Smooth muscle cell (in vitro differentiated cells): ENCODE results near the gene RNF31. TPM values are rescaled to one million over a fixed set of nuclear protein-coding genes. Genes with fewer than 3 reads are reported as not detected.

Experiments
- DNase-seq: peaks from one replicate; lab custom pipeline; 2025; ENCODE audit not compliant: unreplicated experiment; lab: John Stamatoyannopoulos, UW
- H2AFZ ChIP-seq: fragments of 200-600 bp; sonication (generic); 2 replicates; pipeline ENCODE4 v1.6.0; 2016; ENCODE audit warnings: antibody characterized with exemption, low read depth, mild to moderate bottlenecking
- H3F3A ChIP-seq: fragments of 200-600 bp; sonication (generic); 2 replicates; pipeline ENCODE4 v1.6.0; 2017; ENCODE audit warnings: antibody characterized with exemption, low read depth
- H3K27ac ChIP-seq: fragments of 200-600 bp; sonication (generic); 2 replicates; pipeline ENCODE4 v1.5.1; 2016; ENCODE audit warnings: low read depth, mild to moderate bottlenecking
- H3K27me3 ChIP-seq: fragments of 200-600 bp; sonication (generic); 2 replicates; pipeline ENCODE4 v1.6.1; 2016; ENCODE audit warnings: low read depth, mild to moderate bottlenecking
- H3K36me3 ChIP-seq: fragments of 200-600 bp; sonication (generic); 2 replicates; pipeline ENCODE4 v1.5.1; 2016; ENCODE audit warnings: low read depth
- H3K4me1 ChIP-seq: fragments of 200-600 bp; sonication (generic); 2 replicates; pipeline ENCODE4 v1.5.1; 2016; ENCODE audit warnings: low read depth
- H3K4me2 ChIP-seq: fragments of 200-600 bp; sonication (generic); 2 replicates; pipeline ENCODE4 v1.6.0; 2016; ENCODE audit warnings: mild to moderate bottlenecking
- H3K4me3 ChIP-seq: fragments of 200-600 bp; sonication (generic); 2 replicates; pipeline ENCODE4 v1.5.1; 2016; ENCODE audit warnings: mild to moderate bottlenecking
- H3K79me2 ChIP-seq: fragments of 200-600 bp; sonication (generic); 2 replicates; pipeline ENCODE4 v1.6.0; 2016; ENCODE audit warnings: low read depth, mild to moderate bottlenecking
- H3K9ac ChIP-seq: fragments of 200-600 bp; sonication (generic); 2 replicates; pipeline ENCODE4 v1.6.0; 2016; ENCODE audit warnings: low read depth
- H3K9me3 ChIP-seq: fragments of 200-600 bp; sonication (generic); replicated peaks from 2 replicates; pipeline ENCODE4 v1.5.1; 2016; ENCODE audit warnings: low read depth
- H4K20me1 ChIP-seq: fragments of 200-600 bp; sonication (generic); 2 replicates; pipeline ENCODE4 v1.6.0; 2016; ENCODE audit warnings: low read depth
- WGBS: methylation state at CpG from one replicate; pipeline ENCODE4 v1.1.7; 2016; ENCODE audit warnings: low lambda C conversion rate; 5-methylcytosine and 5-hydroxymethylcytosine counted together
- polyA plus RNA-seq: library from polyadenylated mRNA; unstranded; fragments of >200 nt; fragmentation: Nextera tagmentation; extraction: Ambion mirVana; gene quantifications from 2 replicates; pipeline ENCODE4 v1.2.1, GENCODE V29; 2016
- total RNA-seq: library from RNA; depleted of rRNA; stranded (reverse); fragments of >200 nt; gene quantifications from 2 replicates; pipeline ENCODE4 v1.2.3, GENCODE V29; 2014
- TF ChIP-seq, protein P1 (sequence below): fragments of 200-600 bp; sonication (generic); IDR thresholded peaks from 2 replicates; pipeline ENCODE4 v1.5.1; 2017; ENCODE audit warnings: borderline replicate concordance, mild to moderate bottlenecking, antibody characterized with exemption; ENCODE audit not compliant: insufficient read depth, poor library complexity, severe bottlenecking

The RNF31 gene
- total and polyA plus RNA-seq, 2 experiments from 2014 or later: 25.4 to 74.8 TPM

DNA sequence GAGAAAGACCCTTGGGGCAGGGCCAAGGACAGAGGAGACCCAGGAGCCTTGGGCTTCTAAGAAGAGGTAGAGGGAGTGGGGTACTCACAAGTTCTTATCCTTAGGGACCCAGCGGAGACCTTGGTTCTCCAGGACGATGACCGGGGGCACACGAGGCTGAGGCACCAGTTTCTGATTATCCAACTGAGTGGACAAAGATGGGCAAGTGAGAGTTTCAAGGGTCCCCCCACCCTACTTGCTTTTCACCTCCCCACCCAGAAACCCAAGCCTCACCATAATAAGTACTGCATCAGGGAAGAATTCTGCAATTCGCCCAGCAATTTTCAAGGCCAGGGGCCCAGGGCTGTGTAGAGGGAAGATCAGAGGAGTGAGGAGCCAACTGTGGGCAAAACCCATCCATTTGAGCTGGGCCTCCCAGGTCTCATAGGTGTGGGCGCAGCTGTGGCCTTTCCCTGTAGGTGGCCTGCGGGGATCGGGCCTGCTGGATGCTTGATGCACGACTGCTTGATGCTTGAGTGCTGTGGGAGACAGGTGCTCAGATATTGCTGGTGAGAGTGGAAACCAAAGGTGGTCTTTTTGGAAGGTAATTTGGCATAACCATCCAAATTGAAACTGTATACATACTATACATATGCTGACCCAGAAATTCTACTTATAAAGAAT lies 7.9 kb upstream of the RNF31 start:
- 95% methylated on average over 9 of the region's 9 CpGs for WGBS
- Histone ChIP-seq H3K4me3 (peak overlapping the region; percentile 66), H4K20me1 (peaks cover 8% of the 10 kb centered on the region)

DNA sequence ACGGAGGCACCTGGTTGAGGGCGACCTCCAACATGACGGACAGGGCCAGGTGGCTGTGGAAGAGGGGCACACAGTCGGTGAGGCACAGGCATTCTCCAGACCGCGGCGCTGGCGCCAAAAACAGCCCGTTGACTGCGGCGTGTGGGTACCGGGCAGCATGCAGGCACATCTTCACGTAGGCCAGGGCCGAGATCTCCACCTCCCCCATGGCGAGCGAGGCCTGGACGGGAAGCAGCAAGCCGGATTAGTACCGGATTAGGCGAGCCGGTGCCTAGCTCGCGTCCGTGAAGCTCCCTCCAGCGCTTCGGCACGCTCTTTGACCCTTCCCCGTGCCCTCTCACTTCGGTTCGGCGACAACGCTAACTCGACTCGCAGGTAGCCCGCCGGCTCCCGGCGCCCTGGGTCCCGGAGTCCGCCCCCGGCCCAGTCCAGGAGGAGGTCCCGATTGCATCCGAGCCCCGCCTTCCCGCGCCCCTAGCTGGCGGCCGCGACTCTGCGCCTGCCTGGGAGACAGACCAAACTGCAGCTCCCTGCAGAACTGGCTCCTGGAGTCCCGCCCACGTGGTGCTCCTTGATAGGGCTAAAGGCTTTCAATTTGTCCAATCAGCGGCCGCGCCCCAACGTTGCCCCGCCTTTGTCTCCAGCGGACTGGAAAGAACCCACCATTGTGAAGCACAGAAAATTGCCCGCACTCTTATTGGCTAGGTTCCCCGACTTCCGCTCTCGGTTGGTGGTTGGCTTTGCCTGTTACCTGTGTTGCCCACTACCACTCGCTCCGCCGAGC lies 6.0 kb upstream of the RNF31 start, which contains the start of gene EMC9:
TSS of gene EMC9 (minus strand) at position 495 of the 784 bp plus-strand sequence. CDS start at position 208, 287 bp downstream.
- peak within 1 kb of the TSS; percentile 50 for H3K27ac ChIP-seq
- H3F3A ChIP-seq: peaks cover 16% of the 10 kb centered on the region
- peaks cover 21% of the 10 kb centered on the region for H3K4me1 ChIP-seq
- peak within 1 kb of the TSS; percentile 66 for H3K4me3 ChIP-seq
- H3K4me2 ChIP-seq: peak within 1 kb of the TSS; percentile 92
- peak within 1 kb of the TSS; percentile 46 for H3K9ac ChIP-seq
- peaks cover 27% of the 10 kb centered on the region for H3K79me2 ChIP-seq
- peaks cover 8% of the 10 kb centered on the region for H4K20me1 ChIP-seq
- DNase-seq: peak; percentile 94
- no peaks in the 10 kb centered on the region for H3K27me3 ChIP-seq
- H2AFZ ChIP-seq: peak within 1 kb of the TSS; percentile 25
- under 1% methylated on average over 65 of the region's 65 CpGs for WGBS
- H3K9me3 ChIP-seq: no peaks in the 10 kb centered on the region
- H3K36me3 ChIP-seq: no peaks in the 10 kb centered on the region
- TF ChIP-seq, protein P1, sequence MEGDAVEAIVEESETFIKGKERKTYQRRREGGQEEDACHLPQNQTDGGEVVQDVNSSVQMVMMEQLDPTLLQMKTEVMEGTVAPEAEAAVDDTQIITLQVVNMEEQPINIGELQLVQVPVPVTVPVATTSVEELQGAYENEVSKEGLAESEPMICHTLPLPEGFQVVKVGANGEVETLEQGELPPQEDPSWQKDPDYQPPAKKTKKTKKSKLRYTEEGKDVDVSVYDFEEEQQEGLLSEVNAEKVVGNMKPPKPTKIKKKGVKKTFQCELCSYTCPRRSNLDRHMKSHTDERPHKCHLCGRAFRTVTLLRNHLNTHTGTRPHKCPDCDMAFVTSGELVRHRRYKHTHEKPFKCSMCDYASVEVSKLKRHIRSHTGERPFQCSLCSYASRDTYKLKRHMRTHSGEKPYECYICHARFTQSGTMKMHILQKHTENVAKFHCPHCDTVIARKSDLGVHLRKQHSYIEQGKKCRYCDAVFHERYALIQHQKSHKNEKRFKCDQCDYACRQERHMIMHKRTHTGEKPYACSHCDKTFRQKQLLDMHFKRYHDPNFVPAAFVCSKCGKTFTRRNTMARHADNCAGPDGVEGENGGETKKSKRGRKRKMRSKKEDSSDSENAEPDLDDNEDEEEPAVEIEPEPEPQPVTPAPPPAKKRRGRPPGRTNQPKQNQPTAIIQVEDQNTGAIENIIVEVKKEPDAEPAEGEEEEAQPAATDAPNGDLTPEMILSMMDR: peak; percentile 13

More for the DNA sequence above, 7.9 kb upstream of the RNF31 start:
- TF ChIP-seq, protein P1: no peak
- H3K79me2 ChIP-seq: peaks cover 19% of the 10 kb centered on the region
- H3K36me3 ChIP-seq: no peaks in the 10 kb centered on the region
- no peaks in the 10 kb centered on the region for H3K27me3 ChIP-seq
- no peaks in the 10 kb centered on the region for H3K9me3 ChIP-seq
- peaks cover 10% of the 10 kb centered on the region for H3F3A ChIP-seq
- no peak overlapping the region for H2AFZ ChIP-seq
- H3K4me2 ChIP-seq: peak overlapping the region; percentile 92
- H3K9ac ChIP-seq: no peak overlapping the region
- no peak overlapping the region for H3K27ac ChIP-seq
- H3K4me1 ChIP-seq: peaks cover 18% of the 10 kb centered on the region
- no peak for DNase-seq

DNA sequence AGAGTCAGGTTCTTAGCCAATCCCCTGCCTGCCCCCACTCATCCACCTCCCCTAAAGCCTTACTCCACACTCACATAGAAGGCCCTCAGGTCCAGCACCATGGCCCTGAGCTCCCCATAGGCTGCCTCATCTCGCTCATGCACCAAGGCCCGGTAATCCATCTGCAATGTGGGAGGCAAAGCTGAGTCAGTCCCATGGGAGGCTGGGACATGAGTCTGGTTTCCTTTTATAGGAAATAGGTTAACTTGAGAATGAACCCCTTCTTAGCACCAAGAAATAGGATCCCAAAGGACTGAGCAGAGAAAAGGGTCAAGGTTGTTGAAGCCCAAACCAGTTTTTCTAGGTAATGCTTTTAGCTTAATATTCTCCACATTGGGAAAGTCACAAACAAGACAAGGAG lies 3.8 kb upstream of the RNF31 start:
- WGBS: 43% methylated on average over 2 of the region's 2 CpGs
- H3K27me3 ChIP-seq: no peaks in the 10 kb centered on the region
- no peaks in the 10 kb centered on the region for H3K36me3 ChIP-seq
- H3K79me2 ChIP-seq: peaks cover 39% of the 10 kb centered on the region
- H3K4me2 ChIP-seq: no peak overlapping the region
- no peak overlapping the region for H3K9ac ChIP-seq
- no peak overlapping the region for H2AFZ ChIP-seq
- H3F3A ChIP-seq: peaks cover 16% of the 10 kb centered on the region
- no peak overlapping the region for H3K4me3 ChIP-seq
- TF ChIP-seq, protein P1: no peak
- no peak overlapping the region for H3K27ac ChIP-seq
- H3K4me1 ChIP-seq: peaks cover 21% of the 10 kb centered on the region
- DNase-seq: no peak
- peaks cover 16% of the 10 kb centered on the region for H4K20me1 ChIP-seq
- H3K9me3 ChIP-seq: no peaks in the 10 kb centered on the region
